HuH-7.5 (cell line): ENCODE measurements around the gene LRCH1.

Experiments used
- DNase-seq: peaks from one replicate; pipeline ENCODE4 v3.0.0; 2011; ENCODE audit warnings: low spot score

The LRCH1 gene

GRCh38 chr13:46799139-46799538, 246.2 kb downstream of the LRCH1 start:
- no peak for DNase-seq

- DNase-seq = no peak
Measured at GRCh38 chr13:46801858-46802257, 248.9 kb downstream of the LRCH1 start.
